T-cell (primary cell): ENCODE results near the gene PGR. TPM values are rescaled to one million over a fixed set of nuclear protein-coding genes. Genes with fewer than 3 reads are reported as not detected.

Experiments
- ATAC-seq, 4 experiments: fragments of 200-7000 bp in 3 of 4; fragments of 150-1000 bp in 1 of 4; cut with Tn5 transposase; replicated peaks in 1 of 4; 1 replicate in 3 of 4; 2 replicates in 1 of 4; pipeline ENCODE4 v1.10.0; 2021; ENCODE audit warnings: moderate library complexity in 3 of 4, mild to moderate bottlenecking in 2 of 4, moderate number of reproducible peaks in 1 of 4
- CTCF ChIA-PET, 2 donors: fragments of 300-600 bp; sonication (Branson Sonifier 250); formaldehyde crosslinking; loops; one replicate each; lab custom pipeline; 2022; ENCODE audit warnings: antibody characterized with exemption in 2 of 2; lab: Charles Lee
- POLR2A ChIA-PET, 2 donors: fragments of 300-600 bp; sonication (Branson Sonifier 250); formaldehyde crosslinking; loops; one replicate each; lab custom pipeline; 2022; ENCODE audit warnings: antibody characterized with exemption in 2 of 2; lab: Charles Lee
- DNase-seq, 35 experiments: peaks; one replicate each; pipeline versions ENCODE4 v3.0.0 to v3.0.0-alpha.2; 2013 to 2023
- H3K27ac ChIP-seq: one replicate; pipeline ENCODE4 v1.5.1; 2013; ENCODE audit warnings: low read length
- H3K27me3 ChIP-seq, 2 experiments: replicated peaks in 1 of 2; 1 replicate in 1 of 2; 2 replicates in 1 of 2; pipeline versions ENCODE4 v1.6.1 to v1.7.0; 2013; ENCODE audit warnings: low read length in 1 of 2, mixed read lengths in 1 of 2; ENCODE audit not compliant: control insufficient read depth in 2 of 2, insufficient read depth in 2 of 2; ENCODE audit errors: extremely low read depth in 1 of 2
- H3K36me3 ChIP-seq, 2 donors: 1 replicate in 1 of 2; 2 replicates in 1 of 2; pipeline versions ENCODE4 v1.6.1 to v1.7.0; 2013; ENCODE audit warnings: low read length in 1 of 2; ENCODE audit not compliant: control insufficient read depth in 2 of 2, insufficient read depth in 1 of 2; ENCODE audit errors: extremely low read depth in 1 of 2
- H3K4me1 ChIP-seq, 2 experiments: 1 replicate in 1 of 2; 2 replicates in 1 of 2; pipeline versions ENCODE4 v1.6.1 to v1.7.0; 2013; ENCODE audit warnings: low read length in 2 of 2, mixed read lengths in 1 of 2; ENCODE audit not compliant: insufficient read depth in 2 of 2, control insufficient read depth in 1 of 2; ENCODE audit errors: extremely low read depth in 1 of 2
- H3K4me3 ChIP-seq, 2 donors: 1 replicate in 1 of 2; 2 replicates in 1 of 2; pipeline versions ENCODE4 v1.5.1 to v1.7.0; 2013; ENCODE audit warnings: mild to moderate bottlenecking in 2 of 2, low read length in 1 of 2, moderate library complexity in 1 of 2; ENCODE audit not compliant: control insufficient read depth in 1 of 2; ENCODE audit errors: extremely low read depth in 1 of 2
- H3K9me3 ChIP-seq: 2 replicates; pipeline ENCODE4 v1.7.0; 2013
- H3K27ac Mint-ChIP-seq, 2 donors: one replicate each; pipeline ENCODE4 v1.8.0; 2020 to 2021; ENCODE audit warnings: mild to moderate bottlenecking in 2 of 2, mixed read lengths in 2 of 2
- H3K27me3 Mint-ChIP-seq, 2 donors: one replicate each; pipeline ENCODE4 v1.8.0; 2021 to 2022; ENCODE audit warnings: mixed read lengths in 2 of 2
- H3K36me3 Mint-ChIP-seq: one replicate; pipeline ENCODE4 v1.8.0; 2021; ENCODE audit warnings: mixed read lengths
- H3K4me1 Mint-ChIP-seq, 3 donors: one replicate each; pipeline ENCODE4 v1.8.0; 2020 to 2022; ENCODE audit warnings: mixed read lengths in 3 of 3, mild to moderate bottlenecking in 1 of 3
- H3K4me3 Mint-ChIP-seq, 3 donors: one replicate each; pipeline ENCODE4 v1.8.0; 2020 to 2022; ENCODE audit warnings: mild to moderate bottlenecking in 3 of 3, mixed read lengths in 3 of 3, moderate library complexity in 3 of 3
- H3K9me3 Mint-ChIP-seq, 3 donors: one replicate each; pipeline ENCODE4 v1.8.0; 2020 to 2022; ENCODE audit warnings: mixed read lengths in 3 of 3
- WGBS: methylation state at CpG from one replicate; pipeline ENCODE4 v1.1.5; 2013; ENCODE audit warnings: missing lambda C conversion rate; ENCODE audit not compliant: insufficient coverage; 5-methylcytosine and 5-hydroxymethylcytosine counted together
- total RNA-seq, 35 experiments: library from RNA in 6 of 35; stranded (reverse) in 6 of 35; fragments of 120-200 nt in 1 of 35; gene quantifications; one replicate each; pipeline versions ENCODE4 v1.2.1 to v1.2.4 and lab custom pipeline; 2013 to 2026

Gene PGR
- total RNA-seq, 5 donors from 2014 or later (not counting 1 experiment from before 2014, with no cell fraction given): 0.06 to 0.10 TPM; not detected in 3

GRCh38 chr11:101051677-101052076, 77.9 kb downstream of the PGR start:
- no CpG with 5 or more reads among the region's 2 CpGs for WGBS
- H3K36me3 Mint-ChIP-seq: no peaks in the 10 kb centered on the region
- no peak for ATAC-seq

GRCh38 chr11:101049813-101050212, 79.8 kb downstream of the PGR start:
- Histone ChIP-seq H3K27me3 (no peaks in the 10 kb centered on the region), H3K36me3 (no peaks in the 10 kb centered on the region), H3K9me3 (no peaks in the 10 kb centered on the region), H3K27ac (no peak overlapping the region), H3K4me3 (no peak overlapping the region), H3K4me1 (no peaks in the 10 kb centered on the region)
- Mint-ChIP-seq H3K27ac (no peak overlapping the region), H3K27me3 (no peaks in the 10 kb centered on the region), H3K4me1 (no peaks in the 10 kb centered on the region), H3K4me3 (no peak overlapping the region), H3K9me3 (peaks cover 8 to 19% (median 12%) of the 10 kb centered on the region in 3 donors), H3K36me3 (no peaks in the 10 kb centered on the region)
- ChIA-PET POLR2A (no interaction called here), CTCF (no interaction called here)
- DNase-seq (no peak), ATAC-seq (no peak)
- WGBS: no CpG with 5 or more reads among the region's 2 CpGs

More at GRCh38 chr11:101051677-101052076, 77.9 kb downstream of the PGR start:
- POLR2A ChIA-PET: no interaction called here
- H3K9me3 ChIP-seq: no peaks in the 10 kb centered on the region
- DNase-seq: no peak
- no peak overlapping the region for H3K27ac ChIP-seq
- H3K4me1 ChIP-seq: no peaks in the 10 kb centered on the region
- Mint-ChIP-seq H3K4me3 (no peak overlapping the region), H3K9me3 (peaks cover 3 to 13% (median 10%) of the 10 kb centered on the region in 3 donors), H3K4me1 (no peaks in the 10 kb centered on the region), H3K27ac (no peak overlapping the region), H3K27me3 (no peaks in the 10 kb centered on the region)
- H3K4me3 ChIP-seq: no peak overlapping the region
- H3K36me3 ChIP-seq: no peaks in the 10 kb centered on the region
- H3K27me3 ChIP-seq: no peaks in the 10 kb centered on the region
- CTCF ChIA-PET: no interaction called here

- ATAC-seq (no peak), DNase-seq (no peak)
- H3K27ac Mint-ChIP-seq: no peak overlapping the region
- no peaks in the 10 kb centered on the region for H3K36me3 ChIP-seq
- H3K36me3 Mint-ChIP-seq: no peaks in the 10 kb centered on the region
- ChIA-PET POLR2A (no interaction called here), CTCF (interaction anchor here in 1 of 2 donors (0.6 kb wide), 1 partner anchor 99 kb away, joined by 7 read pairs; no protein-coding TSS in a partner anchor)
- H3K9me3 Mint-ChIP-seq: peaks cover 8 to 19% (median 9%) of the 10 kb centered on the region in 3 donors
- no peaks in the 10 kb centered on the region for H3K27me3 ChIP-seq
- no CpG with 5 or more reads among the region's 4 CpGs for WGBS
- H3K4me1 Mint-ChIP-seq: no peaks in the 10 kb centered on the region
- no peak overlapping the region for H3K4me3 Mint-ChIP-seq
- no peak overlapping the region for H3K27ac ChIP-seq
- H3K4me1 ChIP-seq: no peaks in the 10 kb centered on the region
- H3K27me3 Mint-ChIP-seq: no peaks in the 10 kb centered on the region
- no peaks in the 10 kb centered on the region for H3K9me3 ChIP-seq
- no peak overlapping the region for H3K4me3 ChIP-seq
These were observed 80.5 kb downstream of the PGR start for GRCh38 chr11:101049123-101049522.

- Histone ChIP-seq H3K4me1 (no peaks in the 10 kb centered on the region), H3K27me3 (no peaks in the 10 kb centered on the region), H3K9me3 (no peaks in the 10 kb centered on the region), H3K4me3 (no peak overlapping the region), H3K36me3 (no peaks in the 10 kb centered on the region), H3K27ac (no peak overlapping the region)
- DNase-seq (no peak), ATAC-seq (no peak)
- no peaks in the 10 kb centered on the region for H3K27me3 Mint-ChIP-seq
- H3K36me3 Mint-ChIP-seq: no peaks in the 10 kb centered on the region
- no peak overlapping the region for H3K4me3 Mint-ChIP-seq
- ChIA-PET POLR2A (no interaction called here), CTCF (interaction anchor here in 1 of 2 donors (0.6 kb wide), 1 partner anchor 100 kb away, joined by 7 read pairs; no protein-coding TSS in a partner anchor)
- no peaks in the 10 kb centered on the region for H3K4me1 Mint-ChIP-seq
- peaks cover 8 to 20% (median 9%) of the 10 kb centered on the region in 3 donors for H3K9me3 Mint-ChIP-seq
- 80% methylated on average over 2 of the region's 5 CpGs for WGBS
- no peak overlapping the region for H3K27ac Mint-ChIP-seq
These were observed 81.1 kb downstream of the PGR start for GRCh38 chr11:101048479-101048878.

GRCh38 chr11:101046947-101047346, 82.7 kb downstream of the PGR start:
- Histone ChIP-seq H3K27me3 (no peaks in the 10 kb centered on the region), H3K4me3 (no peak overlapping the region), H3K4me1 (no peaks in the 10 kb centered on the region), H3K27ac (no peak overlapping the region), H3K9me3 (no peaks in the 10 kb centered on the region), H3K36me3 (no peaks in the 10 kb centered on the region)
- no peaks in the 10 kb centered on the region for H3K27me3 Mint-ChIP-seq
- H3K27ac Mint-ChIP-seq: no peak overlapping the region
- DNase-seq (no peak), ATAC-seq (no peak)
- ChIA-PET CTCF (interaction anchor here in 1 of 2 donors (0.6 kb wide), 1 partner anchor 53 kb away, joined by 3 read pairs; no protein-coding TSS in a partner anchor), POLR2A (no interaction called here)
- H3K36me3 Mint-ChIP-seq: no peaks in the 10 kb centered on the region
- H3K4me1 Mint-ChIP-seq: no peaks in the 10 kb centered on the region
- peaks cover 11 to 25% (median 15%) of the 10 kb centered on the region in 3 donors for H3K9me3 Mint-ChIP-seq
- WGBS: no CpG with 5 or more reads among the region's 2 CpGs
- H3K4me3 Mint-ChIP-seq: no peak overlapping the region

GRCh38 chr11:101045415-101045814, 84.2 kb downstream of the PGR start:
- Histone ChIP-seq H3K36me3 (no peaks in the 10 kb centered on the region), H3K27me3 (no peaks in the 10 kb centered on the region), H3K9me3 (no peaks in the 10 kb centered on the region), H3K27ac (no peak overlapping the region), H3K4me3 (no peak overlapping the region), H3K4me1 (no peaks in the 10 kb centered on the region)
- Mint-ChIP-seq H3K9me3 (peaks cover 18 to 21% (median 18%) of the 10 kb centered on the region in 3 donors), H3K27ac (no peak overlapping the region), H3K4me1 (no peaks in the 10 kb centered on the region), H3K36me3 (no peaks in the 10 kb centered on the region), H3K4me3 (no peak overlapping the region), H3K27me3 (no peaks in the 10 kb centered on the region)
- CTCF ChIA-PET: no interaction called here
- no CpG with 5 or more reads among the region's 1 CpG for WGBS
- DNase-seq (no peak), ATAC-seq (no peak)
- POLR2A ChIA-PET: interaction anchor here in 1 of 2 donors (0.6 kb wide), 1 partner anchor 1835 kb away, joined by 3 read pairs; no protein-coding TSS in a partner anchor
